B cell (primary cell): Measurements from ENCODE around the gene TIMP2.

ENCODE experiments used
- CTCF ChIP-seq: fragments of 200-600 bp; IDR thresholded peaks from one replicate; pipeline ENCODE4 v1.8.0; 2022; ENCODE audit warnings: antibody characterized with exemption, mild to moderate bottlenecking
- EZH2 ChIP-seq: IDR thresholded peaks from 2 replicates; pipeline ENCODE4 v1.6.1; 2012; ENCODE audit warnings: borderline replicate concordance, low read depth, mild to moderate bottlenecking, moderate library complexity, low read length; ENCODE audit not compliant: insufficient read depth, poor library complexity, severe bottlenecking

- TF ChIP-seq CTCF (no peak), EZH2 (no peak)
These were observed 29.9 kb downstream of the TIMP2 start for GRCh38 chr17:78895322-78895721.
